Endothelial cell (in vitro differentiated cells): ENCODE measurements around the gene PLS1. TPM values are rescaled to one million over a fixed set of nuclear protein-coding genes. Genes with fewer than 3 reads are reported as not detected.

Experiments
- DNase-seq: peaks from one replicate; pipeline ENCODE4 v3.0.0; 2021; ENCODE audit warnings: low spot score
- H3K27ac Mint-ChIP-seq: one replicate; pipeline ENCODE4 v1.8.0; 2021; ENCODE audit warnings: mixed read lengths, inconsistent platforms; ENCODE audit not compliant: unreplicated experiment
- H3K27me3 Mint-ChIP-seq: one replicate; pipeline ENCODE4 v1.8.0; 2021; ENCODE audit warnings: mild to moderate bottlenecking, moderate library complexity, mixed read lengths, inconsistent platforms; ENCODE audit not compliant: unreplicated experiment
- H3K36me3 Mint-ChIP-seq: one replicate; pipeline ENCODE4 v1.8.0; 2021; ENCODE audit warnings: mild to moderate bottlenecking, low read depth, mixed read lengths, inconsistent platforms; ENCODE audit not compliant: unreplicated experiment
- H3K4me1 Mint-ChIP-seq: one replicate; pipeline ENCODE4 v1.8.0; 2021; ENCODE audit warnings: mild to moderate bottlenecking, mixed read lengths, inconsistent platforms; ENCODE audit not compliant: unreplicated experiment
- H3K4me3 Mint-ChIP-seq: one replicate; pipeline ENCODE4 v1.8.0; 2021; ENCODE audit warnings: mild to moderate bottlenecking, mixed read lengths, inconsistent platforms; ENCODE audit not compliant: unreplicated experiment
- H3K9me3 Mint-ChIP-seq: one replicate; pipeline ENCODE4 v1.8.0; 2021; ENCODE audit warnings: mixed read lengths, inconsistent platforms; ENCODE audit not compliant: unreplicated experiment
- total RNA-seq: library from RNA; stranded (reverse); fragmentation: NEBNext Ultra II Directional; extraction: Animal tissue kit (Norgen Biotek cat#: 25700); gene quantifications from one replicate; pipeline ENCODE4 v1.2.1, GENCODE V29; 2021; ENCODE audit not compliant: unreplicated experiment
- TF ChIP-seq, protein P1 (sequence below): fragments of 200-600 bp; sonication (generic); IDR thresholded peaks from one replicate; pipeline ENCODE4 v1.5.0; 2021; ENCODE audit warnings: antibody characterized with exemption; ENCODE audit not compliant: unreplicated experiment

The PLS1 gene
- total RNA-seq, 1 donor from 2014 or later = 2.0 TPM

GRCh38 chr3:142614059-142614626 lies 17.9 kb downstream of the PLS1 start:
- DNase-seq = no peak
- H3K27ac Mint-ChIP-seq = no peak overlapping the region
- H3K4me1 Mint-ChIP-seq = no peaks in the 10 kb centered on the region
- H3K4me3 Mint-ChIP-seq = no peak overlapping the region
- TF ChIP-seq, protein P1, sequence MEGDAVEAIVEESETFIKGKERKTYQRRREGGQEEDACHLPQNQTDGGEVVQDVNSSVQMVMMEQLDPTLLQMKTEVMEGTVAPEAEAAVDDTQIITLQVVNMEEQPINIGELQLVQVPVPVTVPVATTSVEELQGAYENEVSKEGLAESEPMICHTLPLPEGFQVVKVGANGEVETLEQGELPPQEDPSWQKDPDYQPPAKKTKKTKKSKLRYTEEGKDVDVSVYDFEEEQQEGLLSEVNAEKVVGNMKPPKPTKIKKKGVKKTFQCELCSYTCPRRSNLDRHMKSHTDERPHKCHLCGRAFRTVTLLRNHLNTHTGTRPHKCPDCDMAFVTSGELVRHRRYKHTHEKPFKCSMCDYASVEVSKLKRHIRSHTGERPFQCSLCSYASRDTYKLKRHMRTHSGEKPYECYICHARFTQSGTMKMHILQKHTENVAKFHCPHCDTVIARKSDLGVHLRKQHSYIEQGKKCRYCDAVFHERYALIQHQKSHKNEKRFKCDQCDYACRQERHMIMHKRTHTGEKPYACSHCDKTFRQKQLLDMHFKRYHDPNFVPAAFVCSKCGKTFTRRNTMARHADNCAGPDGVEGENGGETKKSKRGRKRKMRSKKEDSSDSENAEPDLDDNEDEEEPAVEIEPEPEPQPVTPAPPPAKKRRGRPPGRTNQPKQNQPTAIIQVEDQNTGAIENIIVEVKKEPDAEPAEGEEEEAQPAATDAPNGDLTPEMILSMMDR = no peak
- no peaks in the 10 kb centered on the region for H3K36me3 Mint-ChIP-seq
- peaks cover 2% of the 10 kb centered on the region for H3K27me3 Mint-ChIP-seq
- no peaks in the 10 kb centered on the region for H3K9me3 Mint-ChIP-seq

- TF ChIP-seq, protein P1 = no peak
- H3K4me3 Mint-ChIP-seq = no peak overlapping the region
- H3K27me3 Mint-ChIP-seq = peaks cover 2% of the 10 kb centered on the region
- H3K9me3 Mint-ChIP-seq = no peaks in the 10 kb centered on the region
- no peak overlapping the region for H3K27ac Mint-ChIP-seq
- H3K36me3 Mint-ChIP-seq = no peaks in the 10 kb centered on the region
- no peak for DNase-seq
- no peaks in the 10 kb centered on the region for H3K4me1 Mint-ChIP-seq
Observed at GRCh38 chr3:142615171-142615570, 19.0 kb downstream of the PLS1 start.

DNA sequence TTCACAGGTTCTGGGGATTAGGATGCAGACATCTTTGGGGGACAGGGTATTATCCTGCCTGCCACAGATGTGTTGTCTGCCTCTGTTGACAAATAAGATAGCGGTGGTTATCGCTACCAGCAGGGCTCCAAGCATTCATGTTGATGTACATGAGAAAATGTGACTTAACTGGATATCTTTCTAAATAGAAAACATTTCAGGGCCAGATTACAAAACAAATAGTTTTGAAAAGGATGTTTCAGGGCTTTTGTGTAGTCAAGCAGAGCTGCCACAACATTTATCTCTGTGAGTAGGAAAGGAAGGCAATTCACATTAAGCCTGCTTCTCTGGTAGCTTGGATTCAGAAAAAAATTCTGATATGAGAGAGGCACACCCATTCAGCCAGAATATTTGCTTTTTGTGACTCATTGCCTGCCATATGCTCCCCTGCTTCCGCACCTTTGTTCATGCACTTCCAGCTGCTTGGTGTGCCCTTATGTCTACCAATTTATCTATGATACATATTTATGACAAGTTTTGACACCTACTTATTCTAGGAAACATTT lies 22.8 kb downstream of the PLS1 start:
- Mint-ChIP-seq H3K9me3 (no peaks in the 10 kb centered on the region), H3K27ac (no peak overlapping the region), H3K36me3 (no peaks in the 10 kb centered on the region), H3K4me3 (no peak overlapping the region), H3K4me1 (no peaks in the 10 kb centered on the region), H3K27me3 (peaks cover 2% of the 10 kb centered on the region)
- DNase-seq = no peak
- TF ChIP-seq, protein P1 = no peak

DNA sequence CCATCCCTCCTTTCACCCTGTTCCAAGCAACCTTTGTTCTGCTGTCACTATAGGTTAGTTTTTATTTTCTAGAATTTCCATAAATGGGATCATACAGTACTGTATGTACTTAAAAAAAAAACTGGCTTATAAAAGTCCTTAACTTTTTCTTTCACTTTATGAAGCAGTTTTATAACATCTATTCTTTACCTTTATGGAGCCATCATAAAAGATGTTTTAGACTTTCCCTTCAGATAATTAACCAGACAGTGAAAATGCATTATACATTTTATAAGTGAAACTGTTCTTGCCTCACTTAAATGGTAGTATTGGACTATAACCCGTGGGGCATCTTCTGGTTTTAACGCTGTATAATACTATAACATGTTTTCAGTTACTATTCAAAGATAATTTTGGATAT lies 26.2 kb downstream of the PLS1 start:
- Mint-ChIP-seq H3K27ac (no peak overlapping the region), H3K4me1 (no peaks in the 10 kb centered on the region)
- TF ChIP-seq, protein P1 = no peak

GRCh38 chr3:142623194-142623593 lies 27.0 kb downstream of the PLS1 start:
- no peak overlapping the region for H3K27ac Mint-ChIP-seq
- H3K4me3 Mint-ChIP-seq = no peak overlapping the region
- no peaks in the 10 kb centered on the region for H3K27me3 Mint-ChIP-seq
- H3K9me3 Mint-ChIP-seq = no peaks in the 10 kb centered on the region
- H3K36me3 Mint-ChIP-seq = no peaks in the 10 kb centered on the region
- no peaks in the 10 kb centered on the region for H3K4me1 Mint-ChIP-seq
- TF ChIP-seq, protein P1 = no peak
- no peak for DNase-seq

More for the DNA sequence above, 26.2 kb downstream of the PLS1 start:
- H3K4me3 Mint-ChIP-seq = no peak overlapping the region
- no peaks in the 10 kb centered on the region for H3K36me3 Mint-ChIP-seq
- no peaks in the 10 kb centered on the region for H3K27me3 Mint-ChIP-seq
- H3K9me3 Mint-ChIP-seq = no peaks in the 10 kb centered on the region
- no peak for DNase-seq
